ENCODE data around the gene CAVIN3.
"Not testable (repeated sequence)": the region's sequence is repeated elsewhere in the genome, so short reads cannot be mapped to it uniquely, and the experiment has no call there.

The CAVIN3 gene

DNA sequence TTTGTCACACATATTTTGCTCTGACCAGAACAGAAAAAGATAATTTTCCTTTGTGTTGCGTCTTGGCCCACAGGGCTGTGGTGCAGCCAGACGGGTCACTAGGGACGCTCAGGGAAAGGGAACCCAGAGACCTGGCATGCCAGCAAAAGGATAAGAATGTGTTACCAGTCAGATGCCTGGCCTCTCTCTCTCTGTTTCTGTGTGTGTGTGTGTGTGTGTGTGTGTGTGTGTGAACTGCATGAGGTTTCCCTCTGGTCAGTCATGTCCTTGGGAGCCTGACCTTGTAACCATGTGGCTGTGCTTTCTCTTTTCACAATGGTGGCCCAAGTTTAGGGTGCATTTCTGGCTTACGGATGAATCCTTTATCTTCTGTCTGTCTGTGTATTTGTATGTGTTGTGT, 35.3 kb downstream of the CAVIN3 start:
- TF ChIP-seq EZH2 (IDR thresholded peaks at IDR 0.05; ENCODE audit: borderline replicate concordance, low read length): no peak
- TF ChIP-seq, protein P1, sequence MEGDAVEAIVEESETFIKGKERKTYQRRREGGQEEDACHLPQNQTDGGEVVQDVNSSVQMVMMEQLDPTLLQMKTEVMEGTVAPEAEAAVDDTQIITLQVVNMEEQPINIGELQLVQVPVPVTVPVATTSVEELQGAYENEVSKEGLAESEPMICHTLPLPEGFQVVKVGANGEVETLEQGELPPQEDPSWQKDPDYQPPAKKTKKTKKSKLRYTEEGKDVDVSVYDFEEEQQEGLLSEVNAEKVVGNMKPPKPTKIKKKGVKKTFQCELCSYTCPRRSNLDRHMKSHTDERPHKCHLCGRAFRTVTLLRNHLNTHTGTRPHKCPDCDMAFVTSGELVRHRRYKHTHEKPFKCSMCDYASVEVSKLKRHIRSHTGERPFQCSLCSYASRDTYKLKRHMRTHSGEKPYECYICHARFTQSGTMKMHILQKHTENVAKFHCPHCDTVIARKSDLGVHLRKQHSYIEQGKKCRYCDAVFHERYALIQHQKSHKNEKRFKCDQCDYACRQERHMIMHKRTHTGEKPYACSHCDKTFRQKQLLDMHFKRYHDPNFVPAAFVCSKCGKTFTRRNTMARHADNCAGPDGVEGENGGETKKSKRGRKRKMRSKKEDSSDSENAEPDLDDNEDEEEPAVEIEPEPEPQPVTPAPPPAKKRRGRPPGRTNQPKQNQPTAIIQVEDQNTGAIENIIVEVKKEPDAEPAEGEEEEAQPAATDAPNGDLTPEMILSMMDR (IDR thresholded peaks at IDR 0.05; ENCODE audit: low read length): no peak
- H4K20me1 ChIP-seq (ENCODE audit: insufficient read depth, low read length): no peaks in the 10 kb centered on the region
- no peak overlapping the region for H3K4me3 ChIP-seq (ENCODE audit: low read depth, low read length, poor library complexity, severe bottlenecking)
- H2AFZ ChIP-seq (ENCODE audit: low read length): no peak overlapping the region
- H3K9ac ChIP-seq (ENCODE audit: low read length): no peak overlapping the region
- no peaks in the 10 kb centered on the region for H3K27me3 ChIP-seq (ENCODE audit: insufficient read depth, low read length)
- H3K4me1 ChIP-seq (ENCODE audit: insufficient read depth, low read length, severe bottlenecking): no peaks in the 10 kb centered on the region
- H3K9me3 ChIP-seq (ENCODE audit: low read length): no peaks in the 10 kb centered on the region
- no peaks in the 10 kb centered on the region for H3F3A ChIP-seq (ENCODE audit: insufficient read depth, low read length)
- H3K79me2 ChIP-seq (ENCODE audit: insufficient read depth, low read length): no peaks in the 10 kb centered on the region
- H3K4me2 ChIP-seq (ENCODE audit: low read length): no peak overlapping the region
- H3K27ac ChIP-seq (ENCODE audit: low read depth, low read length, poor library complexity, severe bottlenecking): no peak overlapping the region
- H3K36me3 ChIP-seq (ENCODE audit: insufficient read depth, low read length): no peaks in the 10 kb centered on the region
- no peaks in the 10 kb centered on the region for H3K9me2 ChIP-seq (ENCODE audit: low read depth, low read length)

DNA sequence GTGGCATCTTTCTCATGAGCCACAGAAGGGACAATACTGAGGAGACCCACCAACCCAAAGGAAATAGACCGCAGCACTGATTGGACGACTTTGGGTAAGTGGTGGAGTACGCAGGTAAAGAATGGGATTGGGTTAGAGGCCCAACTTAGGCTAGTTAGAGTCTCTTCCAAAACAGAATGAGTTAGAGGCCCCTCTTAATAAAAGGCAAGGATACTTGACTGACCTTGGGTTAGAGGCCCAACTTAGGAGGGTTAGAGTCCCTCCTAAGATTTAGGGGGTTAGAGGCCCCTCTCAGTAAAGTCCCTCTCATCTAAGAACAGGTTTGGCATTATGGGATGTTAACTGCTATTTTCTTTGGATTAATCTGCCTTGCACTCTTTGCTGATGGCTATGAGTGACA, 36.1 kb downstream of the CAVIN3 start:
- no peaks in the 10 kb centered on the region for H3K27me3 ChIP-seq (ENCODE audit: insufficient read depth, low read length)
- H3K79me2 ChIP-seq (ENCODE audit: insufficient read depth, low read length): no peaks in the 10 kb centered on the region
- no peaks in the 10 kb centered on the region for H3K9me3 ChIP-seq (ENCODE audit: low read length)
- no peaks in the 10 kb centered on the region for H3K9me2 ChIP-seq (ENCODE audit: low read depth, low read length)
- no peak overlapping the region for H3K4me2 ChIP-seq (ENCODE audit: low read length)
- H3K4me3 ChIP-seq (ENCODE audit: low read depth, low read length, poor library complexity, severe bottlenecking): no peak overlapping the region
- no peak overlapping the region for H3K9ac ChIP-seq (ENCODE audit: low read length)
- no peaks in the 10 kb centered on the region for H3K4me1 ChIP-seq (ENCODE audit: insufficient read depth, low read length, severe bottlenecking)
- TF ChIP-seq, protein P1 (IDR thresholded peaks at IDR 0.05; ENCODE audit: low read length): no peak
- no peak for TF ChIP-seq EZH2 (IDR thresholded peaks at IDR 0.05; ENCODE audit: borderline replicate concordance, low read length)
- no peaks in the 10 kb centered on the region for H3F3A ChIP-seq (ENCODE audit: insufficient read depth, low read length)
- no peak overlapping the region for H3K27ac ChIP-seq (ENCODE audit: low read depth, low read length, poor library complexity, severe bottlenecking)
- no peaks in the 10 kb centered on the region for H3K36me3 ChIP-seq (ENCODE audit: insufficient read depth, low read length)
- no peak overlapping the region for H2AFZ ChIP-seq (ENCODE audit: low read length)
- H4K20me1 ChIP-seq (ENCODE audit: insufficient read depth, low read length): no peaks in the 10 kb centered on the region

DNA sequence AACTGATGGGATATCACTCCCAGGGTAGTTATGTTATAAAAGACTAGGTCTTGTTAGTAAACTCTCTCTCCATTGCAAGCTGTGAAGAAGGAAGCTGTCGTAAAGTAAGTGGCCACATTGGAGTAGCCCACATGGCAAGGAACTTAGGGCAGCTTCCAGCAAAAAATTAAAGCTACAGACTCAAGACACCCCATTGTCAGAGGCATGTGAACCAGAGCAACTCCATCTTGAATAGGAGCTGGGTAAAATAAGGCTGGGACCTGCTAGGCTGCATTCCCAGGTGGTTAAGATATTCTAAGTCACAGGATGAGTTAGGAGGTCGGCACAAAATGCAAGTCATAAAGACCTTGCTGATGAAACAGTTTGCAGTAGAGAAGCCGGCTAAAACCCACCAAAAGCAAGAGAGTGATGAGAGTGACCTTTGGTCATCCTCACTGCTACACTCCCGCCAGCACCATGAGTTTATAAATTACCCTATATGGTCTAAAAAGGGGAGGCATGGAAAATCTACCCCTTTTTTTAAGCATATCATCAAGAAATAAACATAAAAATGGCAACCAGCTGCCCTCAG, 36.8 kb downstream of the CAVIN3 start:
- Histone ChIP-seq H3K36me3 (ENCODE audit: insufficient read depth, low read length) (no peaks in the 10 kb centered on the region), H3F3A (ENCODE audit: insufficient read depth, low read length) (no peaks in the 10 kb centered on the region), H3K27me3 (ENCODE audit: insufficient read depth, low read length) (no peaks in the 10 kb centered on the region), H3K4me2 (ENCODE audit: low read length) (no peak overlapping the region), H4K20me1 (ENCODE audit: insufficient read depth, low read length) (no peaks in the 10 kb centered on the region), H3K4me3 (ENCODE audit: low read depth, low read length, poor library complexity, severe bottlenecking) (no peak overlapping the region), H3K4me1 (ENCODE audit: insufficient read depth, low read length, severe bottlenecking) (no peaks in the 10 kb centered on the region), H3K9me3 (ENCODE audit: low read length) (no peaks in the 10 kb centered on the region), H3K79me2 (ENCODE audit: insufficient read depth, low read length) (no peaks in the 10 kb centered on the region), H3K27ac (ENCODE audit: low read depth, low read length, poor library complexity, severe bottlenecking) (no peak overlapping the region), H2AFZ (ENCODE audit: low read length) (no peak overlapping the region), H3K9ac (ENCODE audit: low read length) (no peak overlapping the region), H3K9me2 (ENCODE audit: low read depth, low read length) (no peaks in the 10 kb centered on the region)
- TF ChIP-seq, protein P1 (IDR thresholded peaks at IDR 0.05; ENCODE audit: low read length): no peak
- no peak for TF ChIP-seq EZH2 (IDR thresholded peaks at IDR 0.05; ENCODE audit: borderline replicate concordance, low read length)

DNA sequence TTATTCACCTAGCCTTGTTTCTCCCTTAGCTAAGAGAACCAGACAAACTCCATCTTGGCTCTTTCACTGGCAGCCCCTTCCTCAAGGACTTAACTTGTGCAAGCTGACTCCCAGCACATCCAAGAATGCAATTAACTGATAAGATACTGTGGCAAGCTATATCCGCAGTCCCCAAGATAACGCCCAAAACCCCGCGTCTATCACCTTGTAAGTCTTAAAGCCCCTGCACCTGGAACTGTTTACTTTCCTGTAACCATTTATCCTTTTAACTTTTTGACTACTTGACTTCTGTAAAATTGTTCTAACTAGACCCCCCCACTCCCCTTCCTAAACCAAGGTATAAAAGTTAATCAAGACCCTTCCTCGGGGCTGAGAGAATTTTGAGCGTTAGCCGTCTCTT, 39.5 kb downstream of the CAVIN3 start:
- H3K4me1 ChIP-seq (ENCODE audit: insufficient read depth, low read length, severe bottlenecking); H2AFZ ChIP-seq (ENCODE audit: low read length); H4K20me1 ChIP-seq (ENCODE audit: insufficient read depth, low read length); H3K4me3 ChIP-seq (ENCODE audit: low read depth, low read length, poor library complexity, severe bottlenecking); H3K79me2 ChIP-seq (ENCODE audit: insufficient read depth, low read length); H3K27me3 ChIP-seq (ENCODE audit: insufficient read depth, low read length); H3K4me2 ChIP-seq (ENCODE audit: low read length); H3K36me3 ChIP-seq (ENCODE audit: insufficient read depth, low read length); H3K27ac ChIP-seq (ENCODE audit: low read depth, low read length, poor library complexity, severe bottlenecking); H3K9me3 ChIP-seq (ENCODE audit: low read length); H3K9ac ChIP-seq (ENCODE audit: low read length); H3K9me2 ChIP-seq (ENCODE audit: low read depth, low read length); H3F3A ChIP-seq (ENCODE audit: insufficient read depth, low read length): not testable (repeated sequence)
